PFSK-1 (cell line): ENCODE measurements around the gene FRMD8.

Experiments used
- FOXP2 ChIP-seq: optimal IDR thresholded peaks from 2 replicates; pipeline ENCODE3; 2011; ENCODE audit warnings: borderline replicate concordance, control low read depth, inconsistent platforms; ENCODE audit not compliant: insufficient read depth; ENCODE audit errors: extremely low read length, extremely low read depth
- POLR2AphosphoS5 ChIP-seq: IDR thresholded peaks from 2 replicates; pipeline ENCODE4 v1.6.1; 2012; ENCODE audit warnings: low read depth, mild to moderate bottlenecking, control low read depth, low read length, moderate library complexity
- SIN3A ChIP-seq: IDR thresholded peaks from 2 replicates; pipeline ENCODE4 v1.6.1; 2012; ENCODE audit warnings: mild to moderate bottlenecking, low read length, moderate library complexity, borderline replicate concordance; ENCODE audit not compliant: insufficient read depth
- TAF1 ChIP-seq: IDR thresholded peaks from 2 replicates; pipeline ENCODE4 v1.6.1; 2012; ENCODE audit warnings: low read length, control low read depth, borderline replicate concordance; ENCODE audit not compliant: insufficient read depth
- TF ChIP-seq, protein P1 (sequence below), 2 experiments: IDR thresholded peaks; 2 replicates each; pipeline versions ENCODE4 v1.6.1 to v1.8.0; 2011 to 2012; ENCODE audit warnings: low read depth in 2 of 2, low read length in 2 of 2, control low read depth in 1 of 2, inconsistent platforms in 1 of 2, mild to moderate bottlenecking in 1 of 2, moderate library complexity in 1 of 2; ENCODE audit not compliant: insufficient read depth in 1 of 2

Gene FRMD8

DNA sequence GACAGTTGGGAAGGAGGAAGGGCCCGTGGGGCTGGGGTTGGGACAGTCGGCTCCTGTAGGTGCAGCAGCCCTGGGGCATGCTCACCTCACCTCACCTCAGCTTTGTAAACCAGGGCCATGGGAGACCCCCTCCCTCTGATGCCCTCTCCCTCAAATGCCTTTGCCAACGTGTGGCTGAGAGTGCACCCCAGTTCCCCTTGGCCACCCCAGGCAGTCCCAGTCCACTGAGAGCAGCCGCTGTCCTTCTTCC, 31.9 kb downstream of the FRMD8 start:
- TF ChIP-seq TAF1 (no peak), SIN3A (no peak)

DNA sequence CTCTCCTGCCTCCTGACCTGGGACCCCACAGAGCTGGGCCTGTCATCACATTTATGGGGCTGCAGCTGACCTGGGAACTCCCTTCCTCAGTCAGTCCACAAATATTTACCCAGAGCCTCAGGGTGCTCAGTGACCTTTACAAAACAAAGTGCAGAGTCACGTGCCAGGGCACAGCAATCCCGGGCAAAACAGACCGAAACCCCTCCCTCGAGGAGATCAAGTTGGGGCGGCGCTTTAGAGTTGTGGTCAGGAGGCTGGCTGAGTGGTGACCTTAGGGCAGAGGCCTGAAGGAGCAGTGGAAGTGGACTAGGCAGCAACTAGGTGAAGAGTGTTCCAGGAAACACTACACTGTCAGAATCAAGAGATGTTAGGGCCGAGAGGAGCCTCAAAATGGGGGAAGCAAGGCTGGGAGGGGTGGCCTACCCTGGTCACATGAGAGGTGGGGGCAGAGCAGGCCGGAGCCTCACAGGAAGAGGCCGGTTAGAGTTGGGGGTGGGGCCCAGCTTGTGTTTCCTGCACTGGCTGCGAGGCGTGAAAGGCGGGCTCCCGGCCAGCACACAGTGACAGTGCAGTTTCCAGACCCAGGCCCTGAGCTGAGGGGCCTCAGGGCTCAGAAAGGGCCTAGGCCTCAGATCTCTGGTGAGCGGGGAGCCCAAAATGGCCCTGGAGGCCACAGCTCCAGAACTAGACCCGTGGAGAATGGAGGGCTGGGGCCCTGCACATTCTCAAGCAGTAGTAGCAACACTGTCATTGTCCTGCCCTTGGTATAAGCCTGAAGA, 32.4 kb downstream of the FRMD8 start:
- TF ChIP-seq SIN3A (peak; percentile 78; the same call in 1 of the 2 replicates), POLR2AphosphoS5 (peak; percentile 52; the same call in 1 of the 2 replicates), FOXP2 (no peak), TAF1 (peak; percentile 51; the same call in 1 of the 2 replicates)
- TF ChIP-seq, protein P1, sequence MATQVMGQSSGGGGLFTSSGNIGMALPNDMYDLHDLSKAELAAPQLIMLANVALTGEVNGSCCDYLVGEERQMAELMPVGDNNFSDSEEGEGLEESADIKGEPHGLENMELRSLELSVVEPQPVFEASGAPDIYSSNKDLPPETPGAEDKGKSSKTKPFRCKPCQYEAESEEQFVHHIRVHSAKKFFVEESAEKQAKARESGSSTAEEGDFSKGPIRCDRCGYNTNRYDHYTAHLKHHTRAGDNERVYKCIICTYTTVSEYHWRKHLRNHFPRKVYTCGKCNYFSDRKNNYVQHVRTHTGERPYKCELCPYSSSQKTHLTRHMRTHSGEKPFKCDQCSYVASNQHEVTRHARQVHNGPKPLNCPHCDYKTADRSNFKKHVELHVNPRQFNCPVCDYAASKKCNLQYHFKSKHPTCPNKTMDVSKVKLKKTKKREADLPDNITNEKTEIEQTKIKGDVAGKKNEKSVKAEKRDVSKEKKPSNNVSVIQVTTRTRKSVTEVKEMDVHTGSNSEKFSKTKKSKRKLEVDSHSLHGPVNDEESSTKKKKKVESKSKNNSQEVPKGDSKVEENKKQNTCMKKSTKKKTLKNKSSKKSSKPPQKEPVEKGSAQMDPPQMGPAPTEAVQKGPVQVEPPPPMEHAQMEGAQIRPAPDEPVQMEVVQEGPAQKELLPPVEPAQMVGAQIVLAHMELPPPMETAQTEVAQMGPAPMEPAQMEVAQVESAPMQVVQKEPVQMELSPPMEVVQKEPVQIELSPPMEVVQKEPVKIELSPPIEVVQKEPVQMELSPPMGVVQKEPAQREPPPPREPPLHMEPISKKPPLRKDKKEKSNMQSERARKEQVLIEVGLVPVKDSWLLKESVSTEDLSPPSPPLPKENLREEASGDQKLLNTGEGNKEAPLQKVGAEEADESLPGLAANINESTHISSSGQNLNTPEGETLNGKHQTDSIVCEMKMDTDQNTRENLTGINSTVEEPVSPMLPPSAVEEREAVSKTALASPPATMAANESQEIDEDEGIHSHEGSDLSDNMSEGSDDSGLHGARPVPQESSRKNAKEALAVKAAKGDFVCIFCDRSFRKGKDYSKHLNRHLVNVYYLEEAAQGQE (IDR thresholded peaks at IDR 0.05; ENCODE audit: insufficient read depth in 1 of 2, low read depth in 2 of 2, low read length in 2 of 2) = peak in 1 of 2 experiments; percentile 35; a peak in 1 of 4 replicates

DNA sequence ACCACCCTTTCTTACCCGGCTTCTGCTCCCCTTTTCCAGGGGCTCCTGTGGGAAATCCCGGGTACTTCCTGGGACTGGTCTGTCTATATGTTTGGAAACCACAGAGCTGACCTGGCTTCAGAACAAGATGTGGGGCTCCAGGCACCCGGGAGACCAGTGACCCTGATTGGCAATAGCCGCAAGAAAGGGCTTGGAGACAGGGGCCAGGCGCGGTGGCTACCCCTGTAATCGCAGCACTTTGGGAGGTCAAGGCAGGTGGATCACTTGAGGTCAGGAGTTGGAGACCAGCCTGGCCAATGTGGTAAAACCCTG, 33.0 kb downstream of the FRMD8 start:
- TF ChIP-seq, protein P1 (IDR thresholded peaks at IDR 0.05; ENCODE audit: insufficient read depth in 1 of 2, low read depth in 2 of 2, low read length in 2 of 2) = no peak
- TF ChIP-seq FOXP2 = no peak
- no peak for TF ChIP-seq TAF1

DNA sequence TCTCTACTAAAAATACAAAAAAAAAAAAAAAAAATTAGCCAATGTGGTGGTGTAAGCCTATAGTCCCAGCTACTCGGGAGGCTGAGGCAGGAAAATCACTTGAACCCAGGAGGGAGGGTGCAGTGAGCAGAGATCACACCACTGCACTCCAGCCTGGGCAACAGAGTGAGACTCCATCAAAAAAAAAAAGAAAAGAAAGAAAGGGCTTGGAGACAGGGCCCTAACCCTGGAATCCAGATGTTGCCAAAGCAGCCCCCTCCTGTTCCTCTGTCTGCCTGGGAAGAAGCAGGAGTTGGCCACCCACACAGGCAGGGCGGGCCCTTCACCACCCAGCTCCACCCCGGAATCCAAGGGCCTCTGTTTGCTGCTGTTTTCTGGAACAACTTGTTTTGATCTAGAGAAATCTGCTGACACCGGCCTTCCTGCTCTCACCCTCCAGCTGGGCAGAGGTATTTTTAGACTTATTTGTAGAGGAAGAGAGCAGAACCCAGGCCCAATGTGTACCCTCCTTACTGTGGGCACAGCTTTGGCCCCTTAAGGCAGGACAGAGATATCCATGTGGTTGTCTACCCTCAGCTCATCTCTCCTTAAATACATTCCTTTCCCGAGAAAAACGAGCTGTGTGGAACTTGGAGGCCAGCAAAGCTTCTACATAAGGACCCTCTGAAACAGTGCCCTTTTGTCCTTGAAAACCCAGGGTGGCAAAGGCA, 33.5 kb downstream of the FRMD8 start:
- TF ChIP-seq POLR2AphosphoS5 (peak; percentile 40), FOXP2 (no peak)
- TF ChIP-seq, protein P1 (IDR thresholded peaks at IDR 0.05; ENCODE audit: insufficient read depth in 1 of 2, low read depth in 2 of 2, low read length in 2 of 2) = no peak

DNA sequence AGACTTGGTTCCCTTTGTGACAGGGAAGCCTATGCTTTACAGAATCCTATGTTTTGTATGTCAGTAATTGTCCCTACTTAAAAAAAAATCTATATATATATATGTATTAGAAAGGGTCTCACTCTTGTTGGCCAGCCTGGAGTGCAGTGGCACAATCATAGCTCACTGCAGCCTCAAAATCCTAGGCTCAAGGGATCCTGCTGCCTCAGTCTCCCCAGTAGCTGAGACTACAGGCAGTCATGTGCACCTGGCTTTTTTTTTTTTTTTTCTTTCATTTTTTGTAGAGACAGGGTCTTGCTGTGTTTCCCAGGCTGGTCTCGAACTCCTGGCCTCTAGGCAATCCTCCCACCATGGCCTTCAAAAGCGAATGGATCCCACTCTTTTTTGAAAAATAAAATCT, 34.1 kb downstream of the FRMD8 start:
- TF ChIP-seq POLR2AphosphoS5 = no peak

DNA sequence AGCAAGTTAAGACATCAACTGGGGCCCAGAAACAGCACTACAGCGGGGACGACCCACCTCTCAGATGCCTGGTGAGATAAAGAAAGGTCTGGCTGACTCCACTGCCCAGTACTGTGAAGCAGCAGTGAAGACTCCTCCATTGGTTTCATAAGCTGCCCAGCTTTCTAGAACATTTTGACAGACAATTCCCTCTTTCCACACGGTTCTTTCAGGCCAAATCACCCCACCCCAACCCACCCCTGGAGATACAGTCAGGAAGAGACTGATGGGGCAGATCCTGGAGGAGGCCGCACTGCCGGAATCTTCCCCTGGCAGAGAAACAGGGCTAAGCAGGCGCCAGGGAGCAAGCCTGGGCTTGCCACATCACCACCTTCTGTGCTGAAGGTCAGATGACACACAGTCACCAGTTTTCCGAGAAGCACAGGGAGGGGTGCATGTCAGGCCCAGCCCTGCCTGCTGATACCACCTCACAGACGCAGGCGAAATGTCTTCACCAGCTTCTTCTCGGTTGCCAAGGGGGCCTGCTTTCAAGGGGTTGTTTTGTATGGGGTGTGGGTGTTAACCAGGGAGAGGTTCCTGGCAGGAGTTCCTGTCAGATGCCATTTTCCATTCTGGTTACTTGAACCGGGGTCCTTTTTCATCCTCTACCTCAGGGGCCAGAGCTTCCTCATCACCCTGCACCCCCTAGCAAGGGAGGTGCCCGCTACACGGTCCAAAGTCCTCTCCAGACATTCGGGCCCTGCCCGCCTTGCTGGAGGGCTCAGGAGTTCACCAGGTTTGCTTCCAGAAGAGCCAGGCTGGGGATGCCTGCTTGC, 34.7 kb downstream of the FRMD8 start:
- TF ChIP-seq TAF1 = peak; percentile 58; the same call in 1 of the 2 replicates
- TF ChIP-seq, protein P1 (IDR thresholded peaks at IDR 0.05; ENCODE audit: insufficient read depth in 1 of 2, low read depth in 2 of 2, low read length in 2 of 2) = peak in 1 of 2 experiments; percentile 7; a peak in 1 of 4 replicates
- peak; percentile 33; the same call in 1 of the 2 replicates for TF ChIP-seq POLR2AphosphoS5
- peak; percentile 36; the same call in 1 of the 2 replicates for TF ChIP-seq SIN3A
- no peak for TF ChIP-seq FOXP2
